Measurements from ENCODE around the gene SHROOM3. TPM values are rescaled to one million over a fixed set of nuclear protein-coding genes. Genes with fewer than 3 reads are reported as not detected.

The SHROOM3 gene
- total RNA-seq = 100 to 1,000 TPM; 139 to 171 TPM

DNA sequence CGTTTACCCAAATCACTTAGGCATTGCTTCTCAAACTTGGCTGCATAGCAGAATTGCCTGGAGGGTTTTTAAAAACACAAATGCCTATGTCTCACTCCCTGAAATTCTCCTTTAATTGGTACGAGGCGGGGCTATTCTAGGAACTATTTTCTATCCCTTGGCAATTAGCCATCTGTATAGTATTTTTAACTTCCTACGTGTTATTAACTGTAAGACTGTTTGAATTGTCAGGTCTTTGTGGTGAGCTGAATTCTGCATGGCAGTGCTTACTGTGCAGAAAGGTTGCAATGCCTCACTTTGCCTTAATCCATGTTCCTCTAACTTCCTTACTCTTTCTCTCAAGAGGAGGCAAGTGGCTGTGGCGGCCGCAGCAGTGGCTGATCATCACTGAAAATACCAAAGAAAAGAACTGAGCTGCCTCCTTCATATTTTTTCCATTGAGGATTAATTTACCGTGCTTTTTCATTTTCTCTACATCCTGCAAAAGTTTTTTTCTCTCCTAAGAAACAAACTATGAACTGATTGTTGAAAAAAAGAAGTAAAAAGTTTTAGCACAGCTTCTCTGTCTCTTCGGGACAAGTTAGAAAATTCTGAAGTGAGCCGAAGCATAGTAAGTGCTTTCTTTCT, at the start of gene SHROOM3:
Gene SHROOM3, plus strand, starts transcription at position 329 of the 627 bp plus-strand sequence. CDS start 824 bp downstream, outside the sequence.
- ATAC-seq (ENCODE audit: insufficient number of reproducible peaks, low FRiP score, low read depth) = peak; percentile 70
- peak within 1 kb of the TSS; percentile 59 to 65 for H3K27ac ChIP-seq

DNA sequence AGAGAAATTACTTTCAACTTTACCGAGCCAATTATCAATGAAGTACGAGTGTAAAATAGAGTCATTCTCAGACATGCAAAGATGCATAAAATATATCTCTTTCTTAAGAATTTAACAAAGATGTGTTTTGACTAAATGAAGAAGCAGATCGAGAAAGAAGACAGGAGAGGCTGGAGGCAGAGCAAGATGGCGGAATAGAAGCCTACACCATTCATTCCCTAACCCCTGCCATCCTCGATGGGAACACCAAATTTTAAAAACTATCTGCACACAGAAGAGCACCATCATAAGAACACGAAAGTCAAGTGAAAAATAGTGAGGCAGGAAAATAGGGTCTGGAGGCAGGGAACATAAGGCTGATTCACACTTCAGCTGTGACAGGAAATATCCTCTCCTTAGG, 49.1 kb upstream of the SHROOM3 start:
- Histone ChIP-seq H3K27me3 (replicated peaks; ENCODE audit: insufficient read depth) (no peaks in the 10 kb centered on the region), H3K36me3 (no peaks in the 10 kb centered on the region), H3K4me3 (no peak overlapping the region), H3K9me3 (no peaks in the 10 kb centered on the region), H3K4me1 (ENCODE audit: control insufficient read depth in 1 of 2, low read depth in 2 of 2) (no peaks in the 10 kb centered on the region), H3K27ac (no peak overlapping the region)
- TF ChIP-seq, protein P1, sequence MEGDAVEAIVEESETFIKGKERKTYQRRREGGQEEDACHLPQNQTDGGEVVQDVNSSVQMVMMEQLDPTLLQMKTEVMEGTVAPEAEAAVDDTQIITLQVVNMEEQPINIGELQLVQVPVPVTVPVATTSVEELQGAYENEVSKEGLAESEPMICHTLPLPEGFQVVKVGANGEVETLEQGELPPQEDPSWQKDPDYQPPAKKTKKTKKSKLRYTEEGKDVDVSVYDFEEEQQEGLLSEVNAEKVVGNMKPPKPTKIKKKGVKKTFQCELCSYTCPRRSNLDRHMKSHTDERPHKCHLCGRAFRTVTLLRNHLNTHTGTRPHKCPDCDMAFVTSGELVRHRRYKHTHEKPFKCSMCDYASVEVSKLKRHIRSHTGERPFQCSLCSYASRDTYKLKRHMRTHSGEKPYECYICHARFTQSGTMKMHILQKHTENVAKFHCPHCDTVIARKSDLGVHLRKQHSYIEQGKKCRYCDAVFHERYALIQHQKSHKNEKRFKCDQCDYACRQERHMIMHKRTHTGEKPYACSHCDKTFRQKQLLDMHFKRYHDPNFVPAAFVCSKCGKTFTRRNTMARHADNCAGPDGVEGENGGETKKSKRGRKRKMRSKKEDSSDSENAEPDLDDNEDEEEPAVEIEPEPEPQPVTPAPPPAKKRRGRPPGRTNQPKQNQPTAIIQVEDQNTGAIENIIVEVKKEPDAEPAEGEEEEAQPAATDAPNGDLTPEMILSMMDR (IDR thresholded peaks at IDR 0.05) = no peak
- DNase-seq (ENCODE audit: low spot score) (no peak), ATAC-seq (ENCODE audit: insufficient number of reproducible peaks, low FRiP score, low read depth) (no peak)

More for the DNA sequence above, at the start of gene SHROOM3:
- TF ChIP-seq, protein P1 (IDR thresholded peaks at IDR 0.05) = no peak
- DNase-seq (ENCODE audit: low spot score) = no peak
- Histone ChIP-seq H3K4me3 (peak within 1 kb of the TSS; percentile 62), H3K27me3 (replicated peaks; ENCODE audit: insufficient read depth) (no peaks in the 10 kb centered on the region), H3K9me3 (no peaks in the 10 kb centered on the region), H3K36me3 (no peaks in the 10 kb centered on the region), H3K4me1 (ENCODE audit: control insufficient read depth in 1 of 2, low read depth in 2 of 2) (peaks cover 5 to 15% of the 10 kb centered on the region in 2 donors)

DNA sequence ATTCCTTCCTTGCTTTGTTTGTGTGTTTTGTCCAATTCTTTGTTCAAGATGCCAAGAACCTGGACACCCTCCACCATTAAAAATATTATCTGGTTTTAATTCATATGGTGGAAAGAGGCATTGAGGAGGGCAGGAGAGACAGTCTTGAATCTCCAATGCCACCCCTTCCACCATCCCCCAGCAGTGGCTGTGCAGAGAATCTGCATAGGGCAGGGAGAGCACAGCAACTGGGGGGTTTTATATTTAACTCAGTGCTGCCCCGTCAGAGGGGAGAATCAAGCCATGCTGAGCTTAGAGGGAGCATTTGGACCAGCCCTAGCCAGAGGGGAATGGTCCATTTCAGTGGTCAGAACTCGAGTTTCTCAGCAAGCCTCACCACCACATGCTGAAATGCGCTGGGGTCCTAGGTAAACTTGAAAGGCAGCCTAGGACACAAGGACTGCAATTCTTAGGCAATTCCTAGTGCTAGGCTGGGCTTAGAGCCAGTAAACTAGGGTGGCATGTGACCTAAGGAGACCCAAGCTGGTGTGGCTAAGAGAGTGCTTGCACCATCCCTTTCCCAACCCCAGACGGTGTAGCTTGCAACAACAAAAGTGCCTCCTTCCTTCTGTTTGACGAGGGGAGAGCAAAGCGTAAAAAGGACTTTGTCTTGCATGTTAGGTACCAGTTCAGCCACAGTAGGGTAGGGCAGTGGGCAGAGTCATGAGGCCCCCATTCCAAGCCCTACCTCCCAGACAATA, 48.3 kb upstream of the SHROOM3 start:
- ATAC-seq (ENCODE audit: insufficient number of reproducible peaks, low FRiP score, low read depth) = no peak
- TF ChIP-seq, protein P1 (IDR thresholded peaks at IDR 0.05) = no peak

DNA sequence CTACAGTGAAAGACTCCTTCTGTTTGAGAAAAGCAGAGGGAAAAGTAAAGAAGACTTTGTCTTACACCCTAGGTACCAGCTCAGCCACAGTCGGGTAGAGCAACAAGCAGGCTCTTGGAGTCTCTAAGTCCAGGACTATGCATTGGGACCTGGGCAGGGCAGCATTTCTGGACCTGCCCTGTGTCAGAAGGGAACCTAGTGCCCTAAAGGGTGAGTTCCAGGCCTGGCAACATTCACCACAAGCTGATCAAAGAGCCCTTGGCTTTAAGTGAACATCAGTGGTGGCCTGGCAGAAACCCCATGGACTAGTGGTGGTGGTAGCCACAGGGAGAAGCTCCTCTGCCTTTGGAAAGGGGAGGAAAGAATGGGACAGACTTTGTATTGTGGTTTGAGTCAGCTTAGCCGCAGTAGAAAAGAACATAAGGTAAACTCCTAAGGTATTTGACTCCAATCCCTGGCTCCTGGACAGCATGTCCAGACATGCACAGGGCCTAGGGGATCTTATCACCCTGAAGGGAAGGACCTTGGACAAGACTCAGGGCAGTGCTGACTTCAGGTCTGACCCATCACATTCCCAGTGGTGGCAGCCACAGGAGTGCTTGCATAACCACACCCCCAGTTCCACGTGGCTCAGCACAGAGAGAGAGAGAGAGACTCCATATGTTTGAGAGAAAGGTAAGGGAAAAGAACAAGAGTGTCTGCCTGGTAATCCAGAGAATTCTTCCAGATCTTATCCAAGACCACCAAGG, 46.7 kb upstream of the SHROOM3 start:
- Histone ChIP-seq H3K27me3 (replicated peaks; ENCODE audit: insufficient read depth) (no peaks in the 10 kb centered on the region), H3K27ac (no peak overlapping the region), H3K36me3 (no peaks in the 10 kb centered on the region), H3K4me1 (ENCODE audit: control insufficient read depth in 1 of 2, low read depth in 2 of 2) (no peaks in the 10 kb centered on the region), H3K4me3 (no peak overlapping the region), H3K9me3 (no peaks in the 10 kb centered on the region)
- TF ChIP-seq, protein P1 (IDR thresholded peaks at IDR 0.05) = no peak
- DNase-seq (ENCODE audit: low spot score) (no peak), ATAC-seq (ENCODE audit: insufficient number of reproducible peaks, low FRiP score, low read depth) (no peak)

More for the DNA sequence above, 48.3 kb upstream of the SHROOM3 start:
- Histone ChIP-seq H3K27me3 (replicated peaks; ENCODE audit: insufficient read depth) (no peaks in the 10 kb centered on the region), H3K36me3 (no peaks in the 10 kb centered on the region), H3K27ac (no peak overlapping the region), H3K4me3 (no peak overlapping the region), H3K9me3 (no peaks in the 10 kb centered on the region), H3K4me1 (ENCODE audit: control insufficient read depth in 1 of 2, low read depth in 2 of 2) (no peaks in the 10 kb centered on the region)
- no peak for DNase-seq (ENCODE audit: low spot score)

DNA sequence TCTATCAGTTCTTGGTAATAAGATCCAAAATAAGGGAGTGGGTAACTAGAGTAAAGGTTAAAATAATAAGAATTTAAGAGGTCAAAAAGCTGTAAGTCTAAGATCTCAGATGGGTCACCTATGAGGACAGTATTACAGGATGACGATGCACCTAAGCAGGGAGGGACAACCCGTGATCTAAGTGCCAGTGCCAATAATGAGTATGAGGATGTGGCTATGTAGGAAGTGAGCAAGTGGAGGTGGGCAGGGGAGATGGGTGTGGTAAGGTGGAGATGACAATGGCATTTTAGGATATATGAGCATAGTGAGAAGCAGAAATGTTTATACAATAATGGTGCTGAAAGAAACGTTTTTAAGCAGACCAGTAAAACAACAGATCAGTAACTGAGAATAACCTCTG, 33.4 kb upstream of the SHROOM3 start:
- Histone ChIP-seq H3K9me3 (no peaks in the 10 kb centered on the region), H3K36me3 (no peaks in the 10 kb centered on the region), H3K4me3 (no peak overlapping the region), H3K27ac (no peak overlapping the region), H3K27me3 (replicated peaks; ENCODE audit: insufficient read depth) (no peaks in the 10 kb centered on the region), H3K4me1 (ENCODE audit: control insufficient read depth in 1 of 2, low read depth in 2 of 2) (no peaks in the 10 kb centered on the region)
- no peak for ATAC-seq (ENCODE audit: insufficient number of reproducible peaks, low FRiP score, low read depth)
- no peak for DNase-seq (ENCODE audit: low spot score)
- TF ChIP-seq, protein P1 (IDR thresholded peaks at IDR 0.05) = no peak
